GM12864 (cell line): Measurements from ENCODE around the gene NFILZ.
"Not testable (repeated sequence)": the region's sequence is repeated elsewhere in the genome, so short reads cannot be mapped to it uniquely, and the experiment has no call there.

Experiments
- DNase-seq: peaks from one replicate; pipeline ENCODE4 v3.0.0-alpha.2; 2011; ENCODE audit warnings: low read depth
- H3K4me3 ChIP-seq: 2 replicates; pipeline ENCODE4 v1.5.1; 2011; ENCODE audit warnings: mild to moderate bottlenecking, low read depth, low read length, control low read depth
- TF ChIP-seq, protein P1 (sequence below): IDR thresholded peaks from 2 replicates; pipeline ENCODE4 v1.5.1; 2011; ENCODE audit warnings: low read depth, mild to moderate bottlenecking, moderate library complexity, low read length, control low read depth, inconsistent platforms; ENCODE audit errors: missing control alignments

The NFILZ gene

GRCh38 chr19:8617984-8618383 is 12.4 kb upstream of the NFILZ start:
- H3K4me3 ChIP-seq = no peak overlapping the region
- DNase-seq = no peak
- TF ChIP-seq, protein P1, sequence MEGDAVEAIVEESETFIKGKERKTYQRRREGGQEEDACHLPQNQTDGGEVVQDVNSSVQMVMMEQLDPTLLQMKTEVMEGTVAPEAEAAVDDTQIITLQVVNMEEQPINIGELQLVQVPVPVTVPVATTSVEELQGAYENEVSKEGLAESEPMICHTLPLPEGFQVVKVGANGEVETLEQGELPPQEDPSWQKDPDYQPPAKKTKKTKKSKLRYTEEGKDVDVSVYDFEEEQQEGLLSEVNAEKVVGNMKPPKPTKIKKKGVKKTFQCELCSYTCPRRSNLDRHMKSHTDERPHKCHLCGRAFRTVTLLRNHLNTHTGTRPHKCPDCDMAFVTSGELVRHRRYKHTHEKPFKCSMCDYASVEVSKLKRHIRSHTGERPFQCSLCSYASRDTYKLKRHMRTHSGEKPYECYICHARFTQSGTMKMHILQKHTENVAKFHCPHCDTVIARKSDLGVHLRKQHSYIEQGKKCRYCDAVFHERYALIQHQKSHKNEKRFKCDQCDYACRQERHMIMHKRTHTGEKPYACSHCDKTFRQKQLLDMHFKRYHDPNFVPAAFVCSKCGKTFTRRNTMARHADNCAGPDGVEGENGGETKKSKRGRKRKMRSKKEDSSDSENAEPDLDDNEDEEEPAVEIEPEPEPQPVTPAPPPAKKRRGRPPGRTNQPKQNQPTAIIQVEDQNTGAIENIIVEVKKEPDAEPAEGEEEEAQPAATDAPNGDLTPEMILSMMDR = no peak

DNA sequence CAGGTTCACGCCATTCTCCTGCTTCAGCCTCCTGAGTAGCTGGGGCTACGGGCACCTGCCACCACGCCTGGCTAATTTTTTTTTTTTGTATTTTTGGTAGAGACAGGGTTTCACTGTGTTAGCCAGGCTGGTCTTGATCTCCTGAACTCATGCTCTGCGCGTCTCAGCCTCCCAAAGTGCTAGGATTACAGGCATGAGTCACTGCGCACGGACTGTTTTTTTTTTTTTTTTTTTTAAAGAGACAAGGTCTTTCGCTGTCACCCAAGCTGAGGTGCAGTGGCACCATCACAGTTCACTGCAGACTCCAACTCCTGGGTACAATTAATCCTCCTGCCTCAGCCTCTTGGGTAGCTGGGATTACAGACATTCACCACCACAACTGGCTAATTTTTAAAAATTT is 11.7 kb upstream of the NFILZ start:
- no peak overlapping the region for H3K4me3 ChIP-seq
- TF ChIP-seq, protein P1 = no peak
- no peak for DNase-seq

DNA sequence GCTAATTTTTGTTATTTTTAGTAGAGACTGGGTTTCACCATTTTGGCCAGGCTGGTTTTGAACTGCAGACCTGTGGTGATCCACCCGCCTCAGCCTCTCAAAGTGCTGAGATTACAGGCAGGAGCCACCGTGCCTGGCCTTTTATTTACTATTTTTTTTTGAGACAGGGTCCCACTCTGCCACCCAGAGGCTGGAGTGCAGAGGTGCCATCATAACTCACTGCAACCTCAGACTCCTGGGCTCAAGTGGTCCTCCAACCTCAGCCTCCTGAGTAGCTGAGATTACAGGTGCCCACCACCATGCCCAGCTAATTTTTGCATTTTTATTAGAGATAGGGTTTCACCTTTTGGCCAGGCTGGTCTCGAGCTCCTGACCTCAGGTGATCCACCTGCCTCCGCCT is 7.5 kb upstream of the NFILZ start:
- not testable (repeated sequence) for DNase-seq, H3K4me3 ChIP-seq

- no peak for DNase-seq
- TF ChIP-seq, protein P1 = no peak
- no peak overlapping the region for H3K4me3 ChIP-seq
These were observed 3.6 kb upstream of the NFILZ start for GRCh38 chr19:8626842-8627241.

DNA sequence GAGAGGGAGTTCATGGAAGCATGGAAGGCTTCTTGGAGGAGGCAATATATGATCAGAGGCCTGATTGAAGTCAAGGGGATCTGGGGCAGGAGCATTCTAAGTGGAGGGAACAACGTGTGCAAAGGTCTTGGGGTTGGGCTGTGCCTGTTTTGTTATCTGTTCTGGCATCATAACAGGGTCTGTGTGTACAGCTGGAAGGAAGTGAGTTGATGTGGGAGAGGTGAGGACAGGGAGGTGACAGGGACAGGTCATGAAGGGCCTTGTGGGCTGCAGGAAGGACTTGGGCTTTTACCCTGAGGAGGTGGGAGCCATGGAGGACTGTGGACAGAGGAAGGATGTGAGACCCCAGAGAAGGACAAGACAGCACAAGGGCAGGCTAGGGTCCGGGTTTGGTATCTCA is 1.2 kb upstream of the NFILZ start:
- H3K4me3 ChIP-seq = no peak overlapping the region
- no peak for DNase-seq
- TF ChIP-seq, protein P1 = no peak

- TF ChIP-seq, protein P1 = no peak
These were observed 477 bp downstream of the NFILZ start for GRCh38 chr19:8630796-8631424.

DNA sequence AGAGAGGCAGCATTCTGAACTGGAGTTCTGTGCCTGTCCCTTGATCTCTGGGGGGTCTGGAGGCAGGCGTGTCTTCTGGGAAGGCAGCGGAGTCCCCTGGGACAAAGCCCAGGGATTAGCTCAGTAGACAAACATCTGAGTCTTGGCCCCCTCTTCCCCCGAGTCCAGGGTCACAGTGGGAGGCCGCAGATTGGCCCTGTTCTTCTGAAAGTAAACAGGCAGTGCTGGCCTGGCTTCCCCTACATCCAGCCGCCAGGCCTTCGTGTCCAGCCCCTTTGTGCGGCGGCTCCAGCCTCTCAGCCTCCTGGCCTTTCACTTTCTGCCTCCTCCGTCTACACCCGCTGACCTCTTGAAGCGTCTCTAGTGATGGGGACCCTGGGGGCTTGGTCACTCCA is 989 bp downstream of the NFILZ start:
- H3K4me3 ChIP-seq = no peak overlapping the region
- no peak for DNase-seq
- TF ChIP-seq, protein P1 = no peak

More at GRCh38 chr19:8630796-8631424, 477 bp downstream of the NFILZ start:
- no peak overlapping the region for H3K4me3 ChIP-seq
- no peak for DNase-seq
